Measurements from ENCODE around the gene KLHL6.

The KLHL6 gene

GRCh38 chr3:183497313-183497712 lies 58.2 kb downstream of the KLHL6 start:
- Histone ChIP-seq H3K27me3 (ENCODE audit: insufficient read depth, poor library complexity, severe bottlenecking) (no peaks in the 10 kb centered on the region), H3K27ac (replicated peaks) (no peak overlapping the region), H3K4me3 (replicated peaks; ENCODE audit: insufficient read depth, low read length) (no peak overlapping the region)
- no peak for DNase-seq (ENCODE audit: low read depth in 1 of 2, low spot score in 1 of 2)
- TF ChIP-seq, protein P1, sequence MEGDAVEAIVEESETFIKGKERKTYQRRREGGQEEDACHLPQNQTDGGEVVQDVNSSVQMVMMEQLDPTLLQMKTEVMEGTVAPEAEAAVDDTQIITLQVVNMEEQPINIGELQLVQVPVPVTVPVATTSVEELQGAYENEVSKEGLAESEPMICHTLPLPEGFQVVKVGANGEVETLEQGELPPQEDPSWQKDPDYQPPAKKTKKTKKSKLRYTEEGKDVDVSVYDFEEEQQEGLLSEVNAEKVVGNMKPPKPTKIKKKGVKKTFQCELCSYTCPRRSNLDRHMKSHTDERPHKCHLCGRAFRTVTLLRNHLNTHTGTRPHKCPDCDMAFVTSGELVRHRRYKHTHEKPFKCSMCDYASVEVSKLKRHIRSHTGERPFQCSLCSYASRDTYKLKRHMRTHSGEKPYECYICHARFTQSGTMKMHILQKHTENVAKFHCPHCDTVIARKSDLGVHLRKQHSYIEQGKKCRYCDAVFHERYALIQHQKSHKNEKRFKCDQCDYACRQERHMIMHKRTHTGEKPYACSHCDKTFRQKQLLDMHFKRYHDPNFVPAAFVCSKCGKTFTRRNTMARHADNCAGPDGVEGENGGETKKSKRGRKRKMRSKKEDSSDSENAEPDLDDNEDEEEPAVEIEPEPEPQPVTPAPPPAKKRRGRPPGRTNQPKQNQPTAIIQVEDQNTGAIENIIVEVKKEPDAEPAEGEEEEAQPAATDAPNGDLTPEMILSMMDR (IDR thresholded peaks at IDR 0.05; ENCODE audit: insufficient read depth, low read length), result no peak
- TF ChIP-seq GABPA (IDR thresholded peaks at IDR 0.05; ENCODE audit: low read depth) (no peak), SPI1 (IDR thresholded peaks at IDR 0.05; ENCODE audit: borderline replicate concordance, low read depth) (no peak), REST (IDR thresholded peaks at IDR 0.05; ENCODE audit: insufficient replicate concordance, low read depth) (no peak)

DNA sequence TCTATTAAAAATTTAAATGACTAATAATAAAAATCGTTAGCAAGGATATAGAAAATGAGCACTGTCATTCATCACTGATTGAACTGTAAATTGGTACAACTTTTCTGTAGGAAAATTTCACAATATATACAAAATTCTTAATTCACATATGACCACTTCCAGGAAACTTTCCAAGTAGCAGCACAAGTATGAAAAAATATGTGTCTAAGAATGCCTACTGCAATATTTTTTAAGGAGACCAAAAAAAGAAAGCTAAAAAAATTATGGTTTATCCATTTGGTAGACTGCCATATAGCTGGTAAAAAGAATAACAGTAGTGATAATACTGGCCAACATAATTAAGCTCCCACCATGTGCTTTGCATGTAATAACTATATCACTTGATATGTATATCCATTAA lies 59.2 kb downstream of the KLHL6 start:
- DNase-seq (ENCODE audit: low read depth in 1 of 2, low spot score in 1 of 2), result no peak
- Histone ChIP-seq H3K27ac (replicated peaks) (no peak overlapping the region), H3K4me3 (replicated peaks; ENCODE audit: insufficient read depth, low read length) (no peak overlapping the region), H3K27me3 (ENCODE audit: insufficient read depth, poor library complexity, severe bottlenecking) (no peaks in the 10 kb centered on the region)
- TF ChIP-seq POLR2AphosphoS5 (IDR thresholded peaks at IDR 0.05; ENCODE audit: low read depth) (no peak), GABPA (IDR thresholded peaks at IDR 0.05; ENCODE audit: low read depth) (no peak), REST (IDR thresholded peaks at IDR 0.05; ENCODE audit: insufficient replicate concordance, low read depth) (no peak)

GRCh38 chr3:183494341-183494740 lies 61.2 kb downstream of the KLHL6 start:
- TF ChIP-seq, protein P1 (IDR thresholded peaks at IDR 0.05; ENCODE audit: insufficient read depth, low read length), result no peak
- TF ChIP-seq GABPA (IDR thresholded peaks at IDR 0.05; ENCODE audit: low read depth), result no peak
- Histone ChIP-seq H3K27me3 (ENCODE audit: insufficient read depth, poor library complexity, severe bottlenecking) (no peaks in the 10 kb centered on the region), H3K4me3 (replicated peaks; ENCODE audit: insufficient read depth, low read length) (no peak overlapping the region), H3K27ac (replicated peaks) (no peak overlapping the region)
- no peak for DNase-seq (ENCODE audit: low read depth in 1 of 2, low spot score in 1 of 2)

- no peak overlapping the region for H3K27ac ChIP-seq (replicated peaks)
- H3K4me3 ChIP-seq (replicated peaks; ENCODE audit: insufficient read depth, low read length), result no peak overlapping the region
- TF ChIP-seq GABPA (IDR thresholded peaks at IDR 0.05; ENCODE audit: low read depth) (no peak), REST (IDR thresholded peaks at IDR 0.05; ENCODE audit: insufficient replicate concordance, low read depth) (no peak), POLR2AphosphoS5 (IDR thresholded peaks at IDR 0.05; ENCODE audit: low read depth) (no peak), SPI1 (IDR thresholded peaks at IDR 0.05; ENCODE audit: borderline replicate concordance, low read depth) (no peak)
- TF ChIP-seq, protein P1 (IDR thresholded peaks at IDR 0.05; ENCODE audit: insufficient read depth, low read length), result no peak
- no peaks in the 10 kb centered on the region for H3K27me3 ChIP-seq (ENCODE audit: insufficient read depth, poor library complexity, severe bottlenecking)
- DNase-seq (ENCODE audit: low read depth in 1 of 2, low spot score in 1 of 2), result no peak
Measured at GRCh38 chr3:183493296-183494045, 62.0 kb downstream of the KLHL6 start.
